Endothelial cell of umbilical vein (primary cell): ENCODE measurements around the gene BTN1A1.

Experiments used
- FOS ChIP-seq: IDR thresholded peaks from 2 replicates; pipeline ENCODE4 v1.6.1; 2011; ENCODE audit warnings: mild to moderate bottlenecking, low read length, moderate library complexity, borderline replicate concordance; ENCODE audit not compliant: insufficient read depth
- JUN ChIP-seq: IDR thresholded peaks from 2 replicates; pipeline ENCODE4 v1.6.1; 2011; ENCODE audit warnings: borderline replicate concordance, low read depth; ENCODE audit not compliant: insufficient read length, insufficient read depth
- MAX ChIP-seq: IDR thresholded peaks from 2 replicates; pipeline ENCODE4 v1.6.1; 2011; ENCODE audit not compliant: insufficient read depth, insufficient read length
- POLR2A ChIP-seq: IDR thresholded peaks from 2 replicates; pipeline ENCODE4 v1.6.1; 2012; ENCODE audit warnings: low read depth, mild to moderate bottlenecking, control low read depth, low read length
- POLR2AphosphoS5 ChIP-seq: IDR thresholded peaks from 2 replicates; pipeline ENCODE4 v1.6.1; 2012; ENCODE audit warnings: low read depth, mild to moderate bottlenecking, control low read depth, low read length, moderate library complexity; ENCODE audit not compliant: insufficient read depth
- TF ChIP-seq, protein P1 (sequence below), 2 donors: IDR thresholded peaks; 1 replicate in 1 of 2; 2 replicates in 1 of 2; pipeline ENCODE4 v1.5.1; 2011; ENCODE audit warnings: low read length in 2 of 2, mild to moderate bottlenecking in 2 of 2, moderate library complexity in 2 of 2, control low read depth in 1 of 2, inconsistent platforms in 1 of 2, low read depth in 1 of 2; ENCODE audit not compliant: insufficient read depth in 1 of 2; ENCODE audit errors: extremely low read depth in 1 of 2

DNA sequence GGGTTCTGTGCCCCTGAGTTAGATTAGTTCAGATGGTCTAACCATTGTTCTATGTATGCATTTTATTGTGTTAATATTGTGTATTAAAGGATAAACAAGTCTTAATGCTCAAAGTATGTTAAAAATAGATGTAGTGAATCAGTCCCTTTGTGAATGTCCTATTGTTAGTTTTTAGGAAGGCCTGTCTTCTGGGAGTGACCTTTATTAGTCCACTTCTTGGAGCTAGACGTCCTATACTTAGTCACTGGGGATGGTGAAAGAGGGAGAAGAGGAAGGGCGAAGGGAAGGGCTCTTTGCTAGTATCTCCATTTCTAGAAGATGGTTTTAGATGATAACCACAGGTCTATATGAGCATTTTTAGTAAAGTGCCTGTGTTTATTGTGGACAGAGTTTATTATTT lies 25.7 kb downstream of the BTN1A1 start:
- no peak for TF ChIP-seq POLR2A
- no peak for TF ChIP-seq MAX
- TF ChIP-seq, protein P1, sequence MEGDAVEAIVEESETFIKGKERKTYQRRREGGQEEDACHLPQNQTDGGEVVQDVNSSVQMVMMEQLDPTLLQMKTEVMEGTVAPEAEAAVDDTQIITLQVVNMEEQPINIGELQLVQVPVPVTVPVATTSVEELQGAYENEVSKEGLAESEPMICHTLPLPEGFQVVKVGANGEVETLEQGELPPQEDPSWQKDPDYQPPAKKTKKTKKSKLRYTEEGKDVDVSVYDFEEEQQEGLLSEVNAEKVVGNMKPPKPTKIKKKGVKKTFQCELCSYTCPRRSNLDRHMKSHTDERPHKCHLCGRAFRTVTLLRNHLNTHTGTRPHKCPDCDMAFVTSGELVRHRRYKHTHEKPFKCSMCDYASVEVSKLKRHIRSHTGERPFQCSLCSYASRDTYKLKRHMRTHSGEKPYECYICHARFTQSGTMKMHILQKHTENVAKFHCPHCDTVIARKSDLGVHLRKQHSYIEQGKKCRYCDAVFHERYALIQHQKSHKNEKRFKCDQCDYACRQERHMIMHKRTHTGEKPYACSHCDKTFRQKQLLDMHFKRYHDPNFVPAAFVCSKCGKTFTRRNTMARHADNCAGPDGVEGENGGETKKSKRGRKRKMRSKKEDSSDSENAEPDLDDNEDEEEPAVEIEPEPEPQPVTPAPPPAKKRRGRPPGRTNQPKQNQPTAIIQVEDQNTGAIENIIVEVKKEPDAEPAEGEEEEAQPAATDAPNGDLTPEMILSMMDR (IDR thresholded peaks at IDR 0.05; ENCODE audit: extremely low read depth in 1 of 2, insufficient read depth in 1 of 2, low read depth in 1 of 2, low read length in 2 of 2): no peak
- TF ChIP-seq FOS: no peak
- no peak for TF ChIP-seq POLR2AphosphoS5
- TF ChIP-seq JUN: no peak
